NCI-H2227 treated with DMSO at 0.1 percent for 48 hours (cell line): ENCODE results near the gene NFYA.

Experiments used
- DNase-seq: peaks from one replicate; lab custom pipeline; 2025; lab: John Stamatoyannopoulos, UW

NFYA gene

GRCh38 chr6:41120058-41120457 is 47.3 kb downstream of the NFYA start:
- no peak for DNase-seq

- no peak for DNase-seq
Measured at GRCh38 chr6:41122373-41122772, 49.6 kb downstream of the NFYA start.

- no peak for DNase-seq
Measured at GRCh38 chr6:41122918-41123317, 50.1 kb downstream of the NFYA start.

DNA sequence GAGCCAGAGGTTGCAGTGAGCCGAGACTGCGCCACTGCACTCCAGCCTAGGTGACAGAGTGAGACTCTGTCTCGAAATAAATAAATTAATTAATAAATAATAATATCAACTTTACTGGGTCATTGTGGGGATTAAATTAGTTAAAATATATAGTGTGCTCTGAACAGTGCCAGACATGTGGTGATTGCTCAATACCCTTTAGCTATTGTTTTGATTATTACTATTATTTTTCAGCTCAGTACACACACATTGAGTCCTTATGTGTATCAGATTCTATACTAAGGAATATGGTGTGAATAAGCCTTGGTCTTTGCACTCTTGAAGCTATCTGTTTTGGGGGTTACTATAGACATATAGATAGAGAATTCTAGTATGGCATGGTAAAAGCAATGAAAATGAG is 52.5 kb downstream of the NFYA start:
- no peak for DNase-seq

DNA sequence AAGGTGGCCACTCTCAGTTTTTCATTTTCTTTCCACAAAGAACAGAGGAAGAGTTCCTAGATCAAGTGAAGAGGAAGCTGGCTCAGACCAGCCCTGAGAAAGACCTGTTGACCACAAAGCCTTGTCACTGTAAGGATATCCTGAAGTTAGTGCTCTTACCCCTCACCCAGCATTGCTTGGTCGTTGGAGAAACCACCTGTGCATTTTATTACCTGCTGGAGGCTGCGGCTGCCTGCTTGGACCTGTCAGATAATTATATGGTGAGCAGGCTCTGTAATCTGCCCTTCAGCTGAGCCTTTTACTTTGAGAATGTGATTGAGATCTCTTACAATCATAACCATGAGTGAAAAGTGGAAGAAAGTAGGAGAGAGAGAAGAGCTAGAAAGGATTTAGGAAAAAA is 59.5 kb downstream of the NFYA start:
- peak; percentile 7 for DNase-seq

- no peak for DNase-seq
Measured at GRCh38 chr6:41135062-41135832, 62.5 kb downstream of the NFYA start.

- DNase-seq: no peak
Measured at GRCh38 chr6:41136911-41137310, 64.1 kb downstream of the NFYA start.

- no peak for DNase-seq
Measured at GRCh38 chr6:41147917-41148316, 75.1 kb downstream of the NFYA start.
